CD14-positive monocyte (primary cell): ENCODE data around the gene ABCG1. TPM values are rescaled to one million over a fixed set of nuclear protein-coding genes. Genes with fewer than 3 reads are reported as not detected.
A peak's percentile ranks its signal among the peaks of the same experiment; 100 is the strongest.

Experiments used
- DNase-seq, 3 donors: peaks; one replicate each; pipeline ENCODE4 v3.0.0-alpha.2; 2011 to 2022
- H2AFZ ChIP-seq: 2 replicates; pipeline ENCODE4 v1.6.0; 2012; ENCODE audit warnings: mild to moderate bottlenecking, low read depth, low read length, inconsistent platforms; ENCODE audit not compliant: insufficient read depth, poor library complexity, severe bottlenecking
- H3K27ac ChIP-seq, 2 donors: 1 replicate in 1 of 2; 2 replicates in 1 of 2; pipeline ENCODE4 v1.5.1; 2012 to 2013; ENCODE audit warnings: low read length in 2 of 2, control low read depth in 1 of 2, inconsistent platforms in 1 of 2, low read depth in 1 of 2, mild to moderate bottlenecking in 1 of 2
- H3K27me3 ChIP-seq, 2 donors: one replicate each; pipeline versions ENCODE4 v1.6.0 to v1.6.1; 2011 to 2013; ENCODE audit warnings: low read length in 2 of 2; ENCODE audit not compliant: control insufficient read depth in 2 of 2, insufficient read depth in 2 of 2
- H3K36me3 ChIP-seq, 2 donors: replicated peaks in 1 of 2; 1 replicate in 1 of 2; 2 replicates in 1 of 2; pipeline versions ENCODE4 v1.5.1 to v1.6.1; 2012 to 2013; ENCODE audit warnings: low read length in 2 of 2, control low read depth in 1 of 2, inconsistent platforms in 1 of 2, mild to moderate bottlenecking in 1 of 2; ENCODE audit not compliant: insufficient read depth in 2 of 2, control insufficient read depth in 1 of 2
- H3K4me1 ChIP-seq, 2 donors: 1 replicate in 1 of 2; 2 replicates in 1 of 2; pipeline versions ENCODE4 v1.5.1 to v1.6.1; 2012 to 2013; ENCODE audit warnings: low read length in 2 of 2, control low read depth in 1 of 2, inconsistent platforms in 1 of 2, mild to moderate bottlenecking in 1 of 2, moderate library complexity in 1 of 2; ENCODE audit not compliant: insufficient read depth in 2 of 2, control insufficient read depth in 1 of 2
- H3K4me2 ChIP-seq: replicated peaks from 2 replicates; pipeline ENCODE3; 2012; ENCODE audit warnings: low read length, moderate library complexity, mild to moderate bottlenecking; ENCODE audit not compliant: poor library complexity, severe bottlenecking; ENCODE audit errors: extremely low read depth
- H3K4me3 ChIP-seq, 3 experiments: fragments of 200-600 bp in 1 of 3; sonication (generic) in 1 of 3; replicated peaks in 1 of 3; 1 replicate in 2 of 3; 2 replicates in 1 of 3; pipeline ENCODE4 v1.5.1; 2011 to 2013; ENCODE audit warnings: low read length in 3 of 3, mild to moderate bottlenecking in 3 of 3, control low read depth in 2 of 3, low read depth in 2 of 3, inconsistent platforms in 1 of 3, moderate library complexity in 1 of 3
- H3K79me2 ChIP-seq: 2 replicates; pipeline ENCODE4 v1.6.0; 2012; ENCODE audit warnings: mild to moderate bottlenecking, control low read depth, inconsistent platforms, low read length, moderate library complexity; ENCODE audit not compliant: insufficient read depth
- H3K9ac ChIP-seq: 2 replicates; pipeline ENCODE4 v1.6.0; 2017; ENCODE audit warnings: low read length, mild to moderate bottlenecking; ENCODE audit not compliant: insufficient read depth, poor library complexity, severe bottlenecking
- H3K9me3 ChIP-seq, 2 donors: replicated peaks in 1 of 2; 1 replicate in 1 of 2; 2 replicates in 1 of 2; pipeline versions ENCODE4 v1.5.1 to v1.6.1; 2012 to 2013; ENCODE audit warnings: low read length in 2 of 2, control low read depth in 1 of 2; ENCODE audit not compliant: control insufficient read depth in 1 of 2, insufficient read depth in 1 of 2
- H4K20me1 ChIP-seq: 2 replicates; pipeline ENCODE4 v1.6.0; 2012; ENCODE audit warnings: mild to moderate bottlenecking, low read length, control low read depth, moderate library complexity; ENCODE audit not compliant: insufficient read depth
- H3K27ac Mint-ChIP-seq, 7 donors: one replicate each; pipeline ENCODE4 v1.8.0; 2020; ENCODE audit warnings: mild to moderate bottlenecking in 7 of 7, mixed read lengths in 7 of 7, moderate library complexity in 6 of 7, inconsistent platforms in 2 of 7
- H3K27me3 Mint-ChIP-seq, 3 donors: one replicate each; pipeline ENCODE4 v1.8.0; 2021 to 2022; ENCODE audit warnings: low read depth in 3 of 3, mild to moderate bottlenecking in 3 of 3, mixed read lengths in 3 of 3, moderate library complexity in 3 of 3, inconsistent platforms in 1 of 3
- H3K36me3 Mint-ChIP-seq, 2 donors: one replicate each; pipeline ENCODE4 v1.8.0; 2020; ENCODE audit warnings: mixed read lengths in 2 of 2, inconsistent platforms in 1 of 2, mild to moderate bottlenecking in 1 of 2
- H3K4me1 Mint-ChIP-seq: one replicate; pipeline ENCODE4 v1.8.0; 2020; ENCODE audit warnings: mild to moderate bottlenecking, mixed read lengths
- H3K4me3 Mint-ChIP-seq, 2 donors: one replicate each; pipeline ENCODE4 v1.8.0; 2020; ENCODE audit warnings: mild to moderate bottlenecking in 2 of 2, mixed read lengths in 2 of 2, moderate library complexity in 1 of 2
- H3K9me3 Mint-ChIP-seq, 7 donors: one replicate each; pipeline ENCODE4 v1.8.0; 2020 to 2022; ENCODE audit warnings: mixed read lengths in 7 of 7, mild to moderate bottlenecking in 6 of 7, moderate library complexity in 6 of 7, inconsistent platforms in 2 of 7
- CTCF ChIP-seq: fragments of 200-600 bp; IDR thresholded peaks from one replicate; pipeline ENCODE4 v1.8.0; 2022; ENCODE audit warnings: antibody characterized with exemption, mild to moderate bottlenecking
- WGBS: methylation state at CpG from one replicate; pipeline ENCODE4 v1.1.5; 2013; ENCODE audit warnings: missing lambda C conversion rate; ENCODE audit not compliant: insufficient coverage; 5-methylcytosine and 5-hydroxymethylcytosine counted together
- intact Hi-C, 2 donors: fragments of 100-400 bp; cut with micrococcal nuclease; formaldehyde crosslinking; loops; one replicate each; pipeline versions ENCODE4 v1.15.0 to v1.15.1; 2023
- polyA plus RNA-seq, 3 donors: library from polyadenylated mRNA; depleted of rRNA in 1 of 3; unstranded in 2 of 3; stranded (reverse) in 1 of 3; fragments of 300-500 nt in 2 of 3; fragments of >200 nt in 1 of 3; fragmentation: Illumina TruSeq in 2 of 3; gene quantifications; 1 replicate in 2 of 3; 2 replicates in 1 of 3; pipeline ENCODE4 v1.2.3, GENCODE V29; 2012 to 2021

ABCG1 gene
- polyA plus RNA-seq, 3 donors, result 3.0 to 5.2 (median 3.5) TPM

GRCh38 chr21:42271065-42271464, 52.1 kb downstream of the ABCG1 start:
- H4K20me1 ChIP-seq, result peaks cover 5% of the 10 kb centered on the region
- intact Hi-C loops, result no loop called here
- Mint-ChIP-seq H3K9me3 (peaks cover 0 to 7% (median 0%) of the 10 kb centered on the region in 7 donors), H3K4me3 (peak overlapping the region in 1 of 2 donors; percentile 24), H3K27me3 (peaks cover 1 to 3% (median 2%) of the 10 kb centered on the region in 3 donors), H3K36me3 (peaks cover 4 to 19% of the 10 kb centered on the region in 2 donors), H3K4me1 (peaks cover 25% of the 10 kb centered on the region), H3K27ac (no peak overlapping the region)
- no peak overlapping the region for H3K4me2 ChIP-seq
- 100% methylated on average over 1 of the region's 6 CpGs for WGBS
- no peak for DNase-seq
- no peaks in the 10 kb centered on the region for H3K9me3 ChIP-seq
- no peak overlapping the region for H3K9ac ChIP-seq
- H3K4me3 ChIP-seq, result no peak overlapping the region
- peaks cover 19 to 22% of the 10 kb centered on the region in 2 donors for H3K4me1 ChIP-seq
- no peak for TF ChIP-seq CTCF
- H2AFZ ChIP-seq, result no peak overlapping the region
- H3K27me3 ChIP-seq, result no peaks in the 10 kb centered on the region
- no peaks in the 10 kb centered on the region for H3K79me2 ChIP-seq
- no peak overlapping the region for H3K27ac ChIP-seq
- H3K36me3 ChIP-seq, result peaks cover 0 to 2% of the 10 kb centered on the region in 2 donors

- Histone ChIP-seq H3K79me2 (no peaks in the 10 kb centered on the region), H3K4me1 (peaks cover 18 to 22% of the 10 kb centered on the region in 2 donors), H3K27ac (no peak overlapping the region), H3K36me3 (peaks cover 0 to 5% of the 10 kb centered on the region in 2 donors), H3K9ac (no peak overlapping the region), H2AFZ (no peak overlapping the region), H3K4me3 (no peak overlapping the region), H4K20me1 (peaks cover 5% of the 10 kb centered on the region), H3K9me3 (no peaks in the 10 kb centered on the region), H3K4me2 (no peak overlapping the region), H3K27me3 (no peaks in the 10 kb centered on the region)
- H3K27me3 Mint-ChIP-seq, result peaks cover 0 to 3% (median 1%) of the 10 kb centered on the region in 3 donors
- H3K4me3 Mint-ChIP-seq, result no peak overlapping the region
- intact Hi-C loops, result no loop called here
- 98% methylated on average over 12 of the region's 15 CpGs for WGBS
- TF ChIP-seq CTCF, result no peak
- peaks cover 0 to 1% (median 0%) of the 10 kb centered on the region in 7 donors for H3K9me3 Mint-ChIP-seq
- peaks cover 12 to 25% of the 10 kb centered on the region in 2 donors for H3K36me3 Mint-ChIP-seq
- H3K27ac Mint-ChIP-seq, result no peak overlapping the region
- DNase-seq, result no peak
- H3K4me1 Mint-ChIP-seq, result peaks cover 21% of the 10 kb centered on the region
These were observed 53.4 kb downstream of the ABCG1 start for GRCh38 chr21:42272109-42272962.
